Skeletal muscle tissue (tissue), 4 donors: ENCODE results near the gene CCL28. TPM values are rescaled to one million over a fixed set of nuclear protein-coding genes. Genes with fewer than 3 reads are reported as not detected.

Experiments
- H3K27ac ChIP-seq: one replicate; pipeline ENCODE4 v1.7.0; 2013; ENCODE audit warnings: mild to moderate bottlenecking, low read depth, low read length, inconsistent platforms
- H3K27me3 ChIP-seq, 3 donors: one replicate each; pipeline ENCODE4 v1.7.0; 2013; ENCODE audit warnings: low read length in 3 of 3; ENCODE audit not compliant: control insufficient read depth in 3 of 3, insufficient read depth in 3 of 3
- H3K36me3 ChIP-seq, 3 donors: one replicate each; pipeline ENCODE4 v1.7.0; 2013; ENCODE audit warnings: low read length in 3 of 3; ENCODE audit not compliant: control insufficient read depth in 3 of 3, insufficient read depth in 3 of 3
- H3K4me1 ChIP-seq, 3 donors: one replicate each; pipeline ENCODE4 v1.7.0; 2013; ENCODE audit warnings: low read length in 3 of 3, mild to moderate bottlenecking in 3 of 3; ENCODE audit not compliant: control insufficient read depth in 3 of 3, insufficient read depth in 3 of 3
- H3K4me3 ChIP-seq, 3 donors: one replicate each; pipeline ENCODE4 v1.7.0; 2013; ENCODE audit warnings: low read length in 3 of 3
- H3K9ac ChIP-seq, 3 donors: one replicate each; pipeline ENCODE4 v1.7.0; 2013; ENCODE audit warnings: low read length in 3 of 3, mild to moderate bottlenecking in 3 of 3, moderate library complexity in 2 of 3, low read depth in 1 of 3
- H3K9me3 ChIP-seq, 3 donors: one replicate each; pipeline ENCODE4 v1.7.0; 2013; ENCODE audit warnings: low read length in 3 of 3; ENCODE audit not compliant: control insufficient read depth in 3 of 3
- total RNA-seq: library from RNA; depleted of rRNA; stranded (reverse); fragments of >200 nt; gene quantifications from one replicate; pipeline ENCODE4 v1.2.3, GENCODE V29; 2014
- donor health status: Osteomylitis.

Gene CCL28
- total RNA-seq, 1 donor from 2014 or later, result 0.52 TPM

DNA sequence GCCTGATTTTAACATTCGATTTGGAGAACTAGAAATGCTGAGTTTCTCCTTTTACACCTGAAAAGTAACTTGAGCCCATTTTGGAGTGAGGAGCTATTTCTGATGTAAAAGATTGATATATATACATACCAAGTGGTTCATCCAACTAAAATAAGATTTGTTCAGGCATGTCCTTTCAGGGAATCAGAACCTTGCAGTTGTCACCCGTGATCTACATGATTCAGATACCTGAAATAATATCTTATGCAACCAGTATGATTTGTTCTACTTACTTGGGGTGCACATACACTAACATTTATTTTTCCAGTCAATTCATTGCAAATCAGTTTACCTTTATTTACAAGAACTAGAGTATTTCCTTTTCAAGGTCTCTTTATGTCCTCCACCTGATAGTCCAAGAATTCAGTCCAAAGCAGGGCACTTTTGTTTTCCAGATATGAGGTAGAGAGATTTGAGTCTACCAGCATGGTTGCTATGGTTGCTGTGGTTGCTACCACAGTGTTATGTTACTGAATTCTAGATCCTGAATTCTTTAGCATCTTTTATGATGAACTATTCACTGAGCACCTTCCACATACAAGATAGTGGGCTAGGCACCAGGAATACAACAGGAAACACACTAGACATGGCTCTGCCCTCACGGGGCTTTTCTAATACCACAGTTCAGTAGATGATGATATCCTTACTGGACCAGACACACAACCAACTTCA is 49.3 kb downstream of the CCL28 start:
- H3K9ac ChIP-seq, result no peak overlapping the region
- H3K4me3 ChIP-seq, result no peak overlapping the region
- H3K27ac ChIP-seq, result no peak overlapping the region
- H3K4me1 ChIP-seq, result no peaks in the 10 kb centered on the region
- peaks cover 0 to 2% (median 0%) of the 10 kb centered on the region in 3 donors for H3K9me3 ChIP-seq
- H3K36me3 ChIP-seq, result no peaks in the 10 kb centered on the region
- no peaks in the 10 kb centered on the region for H3K27me3 ChIP-seq

DNA sequence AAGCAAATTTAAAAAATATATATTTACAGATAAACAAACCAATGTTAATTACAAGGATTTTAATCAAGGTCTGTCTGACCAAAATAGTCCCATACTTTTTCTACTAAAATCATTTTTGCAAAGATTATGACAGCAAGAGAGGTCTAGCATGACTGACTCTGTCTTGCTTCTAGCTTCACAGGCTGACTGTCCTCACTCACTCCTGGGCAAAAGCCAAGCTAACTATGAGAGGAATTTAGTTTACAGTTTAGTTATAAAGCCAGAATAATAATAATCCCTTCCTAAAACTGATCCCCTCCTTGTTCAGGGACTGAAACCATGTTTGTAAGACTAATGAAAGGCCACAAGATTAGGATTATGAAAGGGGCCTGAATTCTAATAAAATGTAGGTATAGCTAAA is 53.5 kb downstream of the CCL28 start:
- Histone ChIP-seq H3K36me3 (no peaks in the 10 kb centered on the region), H3K27ac (no peak overlapping the region), H3K9ac (no peak overlapping the region), H3K4me1 (no peaks in the 10 kb centered on the region), H3K9me3 (peaks cover 0 to 2% (median 0%) of the 10 kb centered on the region in 3 donors), H3K27me3 (no peaks in the 10 kb centered on the region), H3K4me3 (no peak overlapping the region)

DNA sequence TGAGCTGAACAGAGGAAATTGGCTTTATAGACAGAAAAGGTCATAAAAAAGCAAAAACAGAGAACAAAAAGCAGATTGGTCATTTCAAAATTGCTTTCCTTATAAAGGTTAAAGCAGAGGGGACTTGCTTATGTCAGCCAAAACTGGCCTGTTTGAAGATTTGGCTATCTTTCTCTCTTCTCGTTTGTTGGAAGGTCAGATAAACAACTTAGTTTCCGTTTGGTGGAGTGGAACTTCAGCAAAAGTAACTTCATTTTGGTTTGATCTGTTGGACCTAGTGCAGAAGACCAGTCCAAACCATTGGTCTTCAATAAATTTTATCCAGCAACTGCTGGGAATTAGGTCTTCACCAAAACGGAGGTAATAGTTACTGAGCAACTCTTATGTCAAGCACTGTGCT is 53.9 kb downstream of the CCL28 start:
- Histone ChIP-seq H3K27me3 (no peaks in the 10 kb centered on the region), H3K27ac (no peak overlapping the region), H3K9me3 (peaks cover 0 to 2% (median 0%) of the 10 kb centered on the region in 3 donors), H3K4me1 (no peaks in the 10 kb centered on the region), H3K9ac (no peak overlapping the region), H3K4me3 (no peak overlapping the region), H3K36me3 (no peaks in the 10 kb centered on the region)

DNA sequence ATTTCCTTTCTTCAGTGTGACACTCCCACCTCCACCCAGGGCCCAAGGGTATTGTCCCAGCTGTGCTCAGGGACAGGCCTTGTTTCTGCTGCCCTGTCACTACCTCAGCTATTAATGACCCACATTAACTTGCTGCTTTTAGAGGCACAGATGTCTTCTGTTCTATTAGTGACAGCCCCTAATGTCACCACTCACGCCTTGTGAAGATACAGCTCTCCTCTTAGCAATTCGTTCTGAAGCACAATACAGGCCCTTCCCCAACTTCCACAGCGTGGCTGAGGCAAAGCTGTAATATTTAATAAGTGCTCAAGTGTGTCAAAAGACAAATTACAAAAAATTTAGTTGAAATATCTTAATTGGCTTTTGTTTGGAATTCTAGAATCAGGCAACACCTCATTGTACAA is 54.3 kb downstream of the CCL28 start:
- no peaks in the 10 kb centered on the region for H3K27me3 ChIP-seq
- no peaks in the 10 kb centered on the region for H3K9me3 ChIP-seq
- H3K9ac ChIP-seq, result no peak overlapping the region
- no peaks in the 10 kb centered on the region for H3K36me3 ChIP-seq
- no peak overlapping the region for H3K27ac ChIP-seq
- no peak overlapping the region for H3K4me3 ChIP-seq
- H3K4me1 ChIP-seq, result no peaks in the 10 kb centered on the region

DNA sequence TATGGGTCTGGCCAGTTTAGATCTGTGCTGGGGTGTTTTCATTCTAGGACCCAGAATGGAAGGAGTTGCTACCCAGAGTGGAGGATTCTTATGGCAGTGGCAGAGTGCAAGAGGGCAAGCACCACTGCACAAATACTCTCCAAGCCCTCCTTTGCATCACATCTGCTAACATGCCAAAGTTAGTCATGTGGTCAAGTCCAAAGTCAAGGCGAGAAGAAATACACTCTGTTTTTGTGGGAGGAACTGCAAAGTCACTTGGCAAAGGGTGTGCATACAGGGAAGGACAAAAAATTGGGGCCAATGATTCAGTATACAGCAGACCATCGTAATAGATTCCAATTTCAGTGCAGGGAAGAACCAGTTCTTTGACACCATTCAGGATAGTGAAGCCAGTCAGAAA is 55.1 kb downstream of the CCL28 start:
- no peak overlapping the region for H3K4me3 ChIP-seq
- no peaks in the 10 kb centered on the region for H3K27me3 ChIP-seq
- H3K9ac ChIP-seq, result no peak overlapping the region
- no peaks in the 10 kb centered on the region for H3K9me3 ChIP-seq
- no peaks in the 10 kb centered on the region for H3K36me3 ChIP-seq
- no peaks in the 10 kb centered on the region for H3K4me1 ChIP-seq
- no peak overlapping the region for H3K27ac ChIP-seq

DNA sequence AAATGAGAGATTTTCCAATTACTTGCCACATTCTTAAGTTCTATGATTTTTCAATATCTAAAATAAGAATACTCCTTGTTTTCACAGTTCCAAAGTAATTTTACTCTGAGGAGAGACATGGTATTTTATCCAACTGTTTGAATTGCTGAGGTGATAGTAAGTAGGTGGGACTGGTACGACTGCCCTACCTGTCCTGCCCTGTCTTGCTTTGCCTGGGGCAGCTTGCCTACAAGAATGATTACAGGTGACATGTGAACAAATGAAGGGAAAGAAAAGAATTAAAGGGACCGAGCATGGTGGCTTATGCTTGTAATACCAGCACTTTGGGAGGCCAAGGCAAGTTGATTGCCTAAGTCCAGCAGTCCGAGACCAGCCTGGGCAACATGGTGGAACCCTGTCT is 57.4 kb downstream of the CCL28 start:
- Histone ChIP-seq H3K9me3 (no peaks in the 10 kb centered on the region), H3K4me1 (no peaks in the 10 kb centered on the region), H3K9ac (no peak overlapping the region), H3K27me3 (no peaks in the 10 kb centered on the region), H3K4me3 (no peak overlapping the region), H3K27ac (no peak overlapping the region), H3K36me3 (no peaks in the 10 kb centered on the region)

DNA sequence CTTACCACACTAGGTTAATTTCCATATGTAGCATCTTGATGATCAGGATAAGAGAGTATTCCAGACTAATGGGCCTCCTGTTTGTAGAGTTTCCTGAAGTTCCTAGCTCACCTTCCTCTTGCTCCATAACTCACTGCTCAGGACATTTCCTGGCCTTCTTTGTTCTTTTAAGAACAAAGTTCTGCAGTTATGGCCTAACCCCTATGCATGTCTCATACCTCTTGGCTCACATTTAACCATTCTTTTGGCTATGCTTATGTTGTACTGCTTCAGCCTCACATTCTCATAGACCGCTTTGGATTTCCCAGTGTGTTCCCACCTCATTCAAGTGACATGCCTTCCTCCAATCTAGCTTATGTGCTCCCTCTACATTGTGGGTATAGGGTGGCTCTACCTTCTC is 58.5 kb downstream of the CCL28 start:
- Histone ChIP-seq H3K9me3 (no peaks in the 10 kb centered on the region), H3K4me1 (no peaks in the 10 kb centered on the region), H3K36me3 (no peaks in the 10 kb centered on the region), H3K9ac (no peak overlapping the region), H3K4me3 (no peak overlapping the region), H3K27me3 (peaks cover 0 to 2% (median 0%) of the 10 kb centered on the region in 3 donors), H3K27ac (no peak overlapping the region)

DNA sequence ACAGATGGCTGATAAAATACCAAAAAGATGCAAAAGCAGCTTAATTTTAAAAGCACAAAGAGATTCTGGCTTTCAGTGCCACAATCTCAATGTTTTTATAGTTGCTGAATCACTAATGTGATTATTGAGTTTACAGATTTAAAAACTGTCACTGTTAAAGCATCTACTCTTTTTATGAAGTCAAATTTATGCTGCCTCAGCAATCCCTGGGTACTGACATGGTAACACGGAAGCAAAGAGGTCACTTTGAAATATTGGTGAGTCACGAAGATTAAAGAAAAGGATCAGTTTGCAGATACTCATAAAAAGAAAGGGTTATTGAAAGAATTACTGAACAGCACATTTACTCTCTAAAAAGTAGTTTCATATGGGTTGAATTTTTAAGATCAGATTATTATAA is 59.3 kb downstream of the CCL28 start:
- no peaks in the 10 kb centered on the region for H3K4me1 ChIP-seq
- H3K27ac ChIP-seq, result no peak overlapping the region
- no peak overlapping the region for H3K9ac ChIP-seq
- no peaks in the 10 kb centered on the region for H3K9me3 ChIP-seq
- H3K27me3 ChIP-seq, result peaks cover 0 to 2% (median 0%) of the 10 kb centered on the region in 3 donors
- no peak overlapping the region for H3K4me3 ChIP-seq
- H3K36me3 ChIP-seq, result no peaks in the 10 kb centered on the region

DNA sequence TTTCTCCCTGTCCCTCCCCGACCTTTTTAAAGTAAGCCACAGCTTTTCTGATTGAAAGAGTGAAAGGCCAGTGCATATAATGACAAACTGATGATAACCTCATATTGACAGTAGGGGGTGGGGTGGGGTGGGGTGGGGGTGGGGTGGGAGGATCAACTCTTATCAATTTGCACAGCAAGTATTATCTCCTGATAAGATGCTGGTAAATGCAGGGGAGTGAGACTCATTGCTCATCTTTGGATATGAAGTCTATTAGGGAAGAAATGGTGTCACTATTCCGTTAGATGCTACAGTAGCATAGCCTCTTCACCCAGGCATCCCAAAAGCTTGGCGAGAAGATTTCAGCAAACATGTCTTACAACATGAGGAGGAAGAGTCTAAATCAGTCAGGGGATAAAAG is 60.1 kb downstream of the CCL28 start:
- no peak overlapping the region for H3K27ac ChIP-seq
- no peaks in the 10 kb centered on the region for H3K4me1 ChIP-seq
- no peaks in the 10 kb centered on the region for H3K9me3 ChIP-seq
- H3K9ac ChIP-seq, result no peak overlapping the region
- H3K27me3 ChIP-seq, result peaks cover 0 to 2% (median 0%) of the 10 kb centered on the region in 3 donors
- H3K36me3 ChIP-seq, result no peaks in the 10 kb centered on the region
- no peak overlapping the region for H3K4me3 ChIP-seq

DNA sequence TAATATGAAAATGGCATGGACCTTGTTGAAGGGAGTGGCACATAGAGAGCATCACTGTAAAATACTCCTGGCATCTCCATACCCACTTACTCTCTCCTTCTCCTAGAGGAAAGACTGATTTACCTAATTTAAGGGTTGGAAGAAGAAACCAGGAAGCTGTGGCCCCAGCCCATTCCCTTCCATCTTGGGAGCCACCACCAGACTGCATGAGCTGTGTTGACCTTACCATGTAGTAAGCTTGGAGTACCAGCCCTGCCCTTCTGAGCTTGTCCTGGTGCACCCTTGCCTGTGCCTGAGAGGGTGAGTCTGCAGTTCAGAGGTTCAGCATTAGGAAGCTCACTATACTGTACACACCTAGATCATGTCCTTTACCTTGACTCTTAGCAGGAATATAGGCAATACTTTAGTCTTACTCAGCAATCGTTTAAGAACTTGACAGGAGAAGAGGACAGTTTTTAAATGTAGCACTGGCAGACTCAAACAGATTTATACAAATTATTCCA is 63.3 kb downstream of the CCL28 start:
- no peaks in the 10 kb centered on the region for H3K4me1 ChIP-seq
- peaks cover 0 to 2% (median 0%) of the 10 kb centered on the region in 3 donors for H3K27me3 ChIP-seq
- H3K27ac ChIP-seq, result no peak overlapping the region
- no peak overlapping the region for H3K9ac ChIP-seq
- H3K4me3 ChIP-seq, result no peak overlapping the region
- H3K9me3 ChIP-seq, result no peaks in the 10 kb centered on the region
- no peaks in the 10 kb centered on the region for H3K36me3 ChIP-seq
